Skin of body (tissue), 2 donors: ENCODE measurements around the gene SUCLG2. TPM values are rescaled to one million over a fixed set of nuclear protein-coding genes. Genes with fewer than 3 reads are reported as not detected.

Experiments
- DNase-seq: peaks from one replicate; lab custom pipeline; 2025; lab: John Stamatoyannopoulos, UW
- total RNA-seq: library from RNA; depleted of rRNA; stranded (reverse); fragments of >200 nt; gene quantifications from one replicate; pipeline ENCODE4 v1.2.3, GENCODE V29; 2014

SUCLG2 gene
- total RNA-seq, 1 donor from 2014 or later: 40.9 TPM

GRCh38 chr3:67517781-67518180 is 136.6 kb downstream of the SUCLG2 start:
- peak; percentile 55 for DNase-seq

- DNase-seq: no peak
These were observed 137.9 kb downstream of the SUCLG2 start for GRCh38 chr3:67516496-67516895.

GRCh38 chr3:67515778-67516177 is 138.6 kb downstream of the SUCLG2 start:
- DNase-seq: no peak

- no peak for DNase-seq
These were observed 144.8 kb downstream of the SUCLG2 start for GRCh38 chr3:67509471-67510075.

- no peak for DNase-seq
These were observed 146.8 kb downstream of the SUCLG2 start for GRCh38 chr3:67507584-67507983.

- DNase-seq: no peak
These were observed 153.7 kb downstream of the SUCLG2 start for GRCh38 chr3:67500709-67501108.

GRCh38 chr3:67497746-67498145 is 156.7 kb downstream of the SUCLG2 start:
- no peak for DNase-seq

GRCh38 chr3:67495751-67496150 is 158.7 kb downstream of the SUCLG2 start:
- DNase-seq: no peak

- DNase-seq: no peak
These were observed 160.6 kb downstream of the SUCLG2 start for GRCh38 chr3:67493808-67494207.

GRCh38 chr3:67490658-67491057 is 163.8 kb downstream of the SUCLG2 start:
- no peak for DNase-seq

- no peak for DNase-seq
These were observed 164.6 kb downstream of the SUCLG2 start for GRCh38 chr3:67489816-67490215.

- no peak for DNase-seq
These were observed 166.8 kb downstream of the SUCLG2 start for GRCh38 chr3:67487564-67488114.

- no peak for DNase-seq
These were observed 167.5 kb downstream of the SUCLG2 start for GRCh38 chr3:67486883-67487282.

- no peak for DNase-seq
These were observed 170.3 kb downstream of the SUCLG2 start for GRCh38 chr3:67484085-67484484.

GRCh38 chr3:67481126-67481525 is 173.3 kb downstream of the SUCLG2 start:
- no peak for DNase-seq

GRCh38 chr3:67478423-67478822 is 176.0 kb downstream of the SUCLG2 start:
- no peak for DNase-seq

GRCh38 chr3:67474311-67474710 is 180.1 kb downstream of the SUCLG2 start:
- no peak for DNase-seq

GRCh38 chr3:67472674-67473201 is 181.7 kb downstream of the SUCLG2 start:
- no peak for DNase-seq

- no peak for DNase-seq
These were observed 184.2 kb downstream of the SUCLG2 start for GRCh38 chr3:67470207-67470606.

- DNase-seq: no peak
These were observed 185.9 kb downstream of the SUCLG2 start for GRCh38 chr3:67468511-67468910.

- no peak for DNase-seq
These were observed 190.8 kb downstream of the SUCLG2 start for GRCh38 chr3:67463656-67464055.

- no peak for DNase-seq
These were observed 192.2 kb downstream of the SUCLG2 start for GRCh38 chr3:67462187-67462586.

GRCh38 chr3:67461667-67462142 is 192.7 kb downstream of the SUCLG2 start:
- no peak for DNase-seq
